HCT116 (cell line): Measurements from ENCODE around the gene RNF11. TPM values are rescaled to one million over a fixed set of nuclear protein-coding genes. Genes with fewer than 3 reads are reported as not detected.
"Not testable (repeated sequence)": the region's sequence is repeated elsewhere in the genome, so short reads cannot be mapped to it uniquely, and the experiment has no call there.

ENCODE experiments used
- ATAC-seq: fragments of 200-7000 bp; cut with Tn5 transposase; 2 replicates; pipeline ENCODE4 v1.9.1; 2020; ENCODE audit warnings: mild to moderate bottlenecking, moderate library complexity
- BruUV-seq: library from RNA; stranded (reverse); fragments of 400-500 nt; replicated peaks from 2 replicates; lab custom pipeline; 2021; lab: Mats Ljungman, UMichigan
- CTCF ChIA-PET: fragments of 300-600 bp; sonication (Branson Sonifier 250); formaldehyde crosslinking; loops from one replicate; lab custom pipeline; 2021; ENCODE audit warnings: antibody characterized with exemption; lab: Charles Lee
- POLR2A ChIA-PET: fragments of 300-600, 350-600 bp; sonication (Branson Sonifier 250); formaldehyde crosslinking; loops from one replicate; lab custom pipeline; 2021; ENCODE audit warnings: antibody characterized with exemption; lab: Charles Lee
- RAD21 ChIA-PET, 2 experiments: fragments of 300-600 bp; sonication (Branson Sonifier 250); formaldehyde crosslinking; loops; one replicate each; lab custom pipeline; 2023; ENCODE audit warnings: low total read pairs in 2 of 2; ENCODE audit not compliant: uncharacterized antibody in 2 of 2, unreplicated experiment in 2 of 2, low non-redundant PET in 1 of 2; lab: Charles Lee
- DNase-seq: peaks from one replicate; pipeline ENCODE4 v3.0.0-alpha.2; 2010; ENCODE audit warnings: low read depth, low spot score
- H2AFZ ChIP-seq: fragments of 200-600 bp; shearing (Covaris generic), sonication (generic); 2 replicates; pipeline ENCODE4 v1.6.1; 2017; ENCODE audit warnings: low read depth, mixed run types, mixed read lengths, antibody characterized with exemption, low read length; ENCODE audit not compliant: poor library complexity, severe bottlenecking
- H3K27ac ChIP-seq: 2 replicates; pipeline ENCODE4 v1.5.1; 2012; ENCODE audit warnings: low read depth, low read length
- H3K27me3 ChIP-seq: fragments of 200-600 bp; sonication (generic); 2 replicates; pipeline ENCODE4 v1.6.1; 2016; ENCODE audit warnings: mixed run types, low read length, mixed read lengths; ENCODE audit not compliant: insufficient read depth
- H3K36me3 ChIP-seq, 2 experiments: fragments of 200-500 bp in 1 of 2; fragments of 200-600 bp in 1 of 2; sonication (Bioruptor generic) in 1 of 2; sonication (generic) in 1 of 2; 2 replicates each; pipeline versions ENCODE4 v1.5.1 to v1.6.1; 2014 to 2016; ENCODE audit warnings: low read length in 2 of 2, inconsistent platforms in 1 of 2, mixed read lengths in 1 of 2, mixed run types in 1 of 2; ENCODE audit not compliant: insufficient read depth in 2 of 2, control insufficient read depth in 1 of 2
- H3K4me1 ChIP-seq, 2 experiments: fragments of 200-600 bp in 1 of 2; sonication (generic) in 1 of 2; 2 replicates each; pipeline versions ENCODE4 v1.5.1 to v1.6.1; 2012 to 2017; ENCODE audit warnings: low read length in 2 of 2, inconsistent platforms in 1 of 2, mild to moderate bottlenecking in 1 of 2, mixed read lengths in 1 of 2, mixed run types in 1 of 2, moderate library complexity in 1 of 2; ENCODE audit not compliant: insufficient read depth in 2 of 2, control insufficient read depth in 1 of 2
- H3K4me2 ChIP-seq: fragments of 200-600 bp; sonication (generic); 2 replicates; pipeline ENCODE4 v1.6.1; 2017; ENCODE audit warnings: mixed run types, low read length, mixed read lengths
- H3K4me3 ChIP-seq, 2 experiments: fragments of 200-600 bp in 1 of 2; sonication (generic) in 1 of 2; replicated peaks in 1 of 2; 2 replicates each; pipeline ENCODE4 v1.5.1; 2011 to 2016; ENCODE audit warnings: low read length in 2 of 2, control low read depth in 1 of 2, low read depth in 1 of 2, mild to moderate bottlenecking in 1 of 2, mixed read lengths in 1 of 2, mixed run types in 1 of 2
- H3K79me2 ChIP-seq: fragments of 200-600 bp; sonication (generic); 2 replicates; pipeline ENCODE4 v1.6.1; 2017; ENCODE audit warnings: mild to moderate bottlenecking, mixed run types, low read length, moderate library complexity, mixed read lengths; ENCODE audit not compliant: insufficient read depth
- H3K9ac ChIP-seq: fragments of 200-600 bp; sonication (generic); 2 replicates; pipeline ENCODE4 v1.6.1; 2016; ENCODE audit warnings: low read length, mixed read lengths
- H3K9me2 ChIP-seq: fragments of 200-600 bp; sonication (generic), shearing (Covaris generic); 2 replicates; pipeline ENCODE4 v1.6.1; 2017; ENCODE audit warnings: mixed run types, mild to moderate bottlenecking, moderate library complexity; ENCODE audit not compliant: insufficient read depth
- H3K9me3 ChIP-seq, 2 experiments: fragments of 200-500 bp in 1 of 2; fragments of 200-600 bp in 1 of 2; sonication (Bioruptor generic) in 1 of 2; sonication (generic) in 1 of 2; 2 replicates each; pipeline ENCODE4 v1.6.1; 2014 to 2017; ENCODE audit warnings: low read length in 2 of 2, mixed read lengths in 2 of 2, inconsistent platforms in 1 of 2, low read depth in 1 of 2, mild to moderate bottlenecking in 1 of 2, mixed run types in 1 of 2, moderate library complexity in 1 of 2; ENCODE audit not compliant: control insufficient read depth in 1 of 2, insufficient read depth in 1 of 2
- H4K20me1 ChIP-seq: fragments of 200-600 bp; sonication (generic), shearing (Covaris generic); 2 replicates; pipeline ENCODE4 v1.6.1; 2017; ENCODE audit warnings: mixed run types, mild to moderate bottlenecking, moderate library complexity; ENCODE audit not compliant: insufficient read depth
- CEBPB ChIP-seq: IDR thresholded peaks from 2 replicates; pipeline ENCODE4 v1.6.1; 2012; ENCODE audit warnings: low read depth
- EZH2 ChIP-seq: fragments of 200-600 bp; sonication (generic); IDR thresholded peaks from 2 replicates; pipeline ENCODE4 v1.6.1; 2017; ENCODE audit warnings: antibody characterized with exemption, mixed run types
- REST ChIP-seq: IDR thresholded peaks from 2 replicates; pipeline ENCODE4 v1.6.1; 2012; ENCODE audit warnings: low read depth
- intact Hi-C: fragments of 100-400 bp; cut with micrococcal nuclease; formaldehyde crosslinking; loops from 2 replicates; pipeline ENCODE4 v1.10.0; 2022
- total RNA-seq: library from RNA; stranded (reverse); gene quantifications from one replicate; pipeline ENCODE4 v1.2.1, GENCODE V29; 2021; ENCODE audit not compliant: unreplicated experiment

The RNF11 gene
- total RNA-seq, 1 experiment from 2014 or later, result 60.9 TPM

GRCh38 chr1:51251165-51251564 lies 15.1 kb downstream of the RNF11 start:
- H3K27me3 ChIP-seq, H2AFZ ChIP-seq, H3K9ac ChIP-seq, H3K4me3 ChIP-seq, DNase-seq, ATAC-seq, H3K27ac ChIP-seq, BruUV-seq, H3K4me2 ChIP-seq, POLR2A ChIA-PET, intact Hi-C loops, H3K9me2 ChIP-seq, CTCF ChIA-PET, H3K9me3 ChIP-seq, H3K36me3 ChIP-seq, RAD21 ChIA-PET: not testable (repeated sequence)
- Histone ChIP-seq H4K20me1 (peaks cover 14% of the 10 kb centered on the region), H3K79me2 (peaks cover 95% of the 10 kb centered on the region), H3K4me1 (peaks cover 13 to 15% of the 10 kb centered on the region in 2 experiments)

- POLR2A ChIA-PET, result no interaction called here
These were observed 16.3 kb downstream of the RNF11 start for GRCh38 chr1:51252366-51252765.

More at GRCh38 chr1:51252366-51252765, 16.3 kb downstream of the RNF11 start:
- H2AFZ ChIP-seq, result no peak overlapping the region
- no peaks in the 10 kb centered on the region for H3K9me3 ChIP-seq
- peaks cover 95% of the 10 kb centered on the region for H3K79me2 ChIP-seq
- peaks cover 8 to 10% of the 10 kb centered on the region in 2 experiments for H3K4me1 ChIP-seq
- no peak overlapping the region for H3K9ac ChIP-seq
- no TSS peak for BruUV-seq
- H3K27ac ChIP-seq, result no peak overlapping the region
- ATAC-seq, result no peak
- no peak overlapping the region for H3K4me2 ChIP-seq
- ChIA-PET RAD21 (no interaction called here), CTCF (no interaction called here)
- TF ChIP-seq CEBPB (peak; percentile 18; the same call in 1 of the 2 replicates), REST (no peak), EZH2 (no peak)
- H4K20me1 ChIP-seq, result peaks cover 17% of the 10 kb centered on the region
- no peaks in the 10 kb centered on the region for H3K27me3 ChIP-seq
- no peaks in the 10 kb centered on the region for H3K36me3 ChIP-seq
- H3K9me2 ChIP-seq, result no peaks in the 10 kb centered on the region
- DNase-seq, result no peak
- intact Hi-C loops, result no loop called here
- no peak overlapping the region for H3K4me3 ChIP-seq
